Activated CD8-positive, alpha-beta memory T cell treated with anti-CD3 and anti-CD28 coated beads, Interleukin-2, amount 50 U/mL, for 48 hours (primary cell): ENCODE data around the gene CABLES1.

ENCODE experiments used
- DNase-seq: peaks from one replicate; pipeline ENCODE4 v3.0.0-alpha.2; 2020

Gene CABLES1

GRCh38 chr18:23196119-23197007 lies 61.1 kb downstream of the CABLES1 start:
- DNase-seq, result no peak

GRCh38 chr18:23198217-23198845 lies 63.0 kb downstream of the CABLES1 start:
- no peak for DNase-seq

DNA sequence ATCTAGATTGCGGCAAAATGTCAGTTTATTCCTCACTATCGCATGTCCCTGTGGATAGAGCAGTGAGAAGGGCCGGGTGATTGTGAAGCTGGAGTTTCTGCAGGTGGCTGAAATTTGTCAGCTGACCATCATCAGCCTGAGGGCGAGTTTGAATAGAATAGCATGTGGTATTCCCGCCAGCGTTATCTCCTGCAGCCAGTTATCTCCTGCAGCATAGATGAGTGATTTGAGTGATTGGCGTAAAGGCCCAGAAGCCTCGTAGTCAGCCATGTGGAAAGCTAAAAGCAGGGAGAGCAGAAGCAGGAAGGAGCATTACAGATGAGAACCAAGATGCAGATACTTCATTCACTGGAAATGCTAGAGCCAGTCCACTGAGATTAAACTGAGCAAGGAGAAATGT lies 65.5 kb downstream of the CABLES1 start:
- no peak for DNase-seq

DNA sequence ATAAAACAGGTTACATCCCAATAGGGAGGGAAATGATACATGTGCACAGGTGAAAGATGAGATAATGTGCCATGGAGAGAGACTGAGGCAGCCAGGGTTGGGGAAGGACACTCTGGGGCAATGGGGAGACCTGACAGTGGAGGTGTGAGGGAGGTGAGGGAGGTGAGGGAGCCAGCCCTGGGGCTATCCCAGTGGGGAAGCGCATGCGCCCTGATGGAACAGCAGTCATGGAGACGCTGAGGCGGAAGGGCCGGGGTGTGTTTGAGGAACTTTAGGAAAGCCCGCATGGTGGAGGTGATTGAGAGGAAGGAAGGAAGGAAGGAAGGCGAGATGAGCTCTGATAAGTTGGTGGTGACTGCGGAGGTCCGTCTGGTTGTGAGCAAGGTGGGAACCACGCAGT lies 66.5 kb downstream of the CABLES1 start:
- DNase-seq, result no peak

DNA sequence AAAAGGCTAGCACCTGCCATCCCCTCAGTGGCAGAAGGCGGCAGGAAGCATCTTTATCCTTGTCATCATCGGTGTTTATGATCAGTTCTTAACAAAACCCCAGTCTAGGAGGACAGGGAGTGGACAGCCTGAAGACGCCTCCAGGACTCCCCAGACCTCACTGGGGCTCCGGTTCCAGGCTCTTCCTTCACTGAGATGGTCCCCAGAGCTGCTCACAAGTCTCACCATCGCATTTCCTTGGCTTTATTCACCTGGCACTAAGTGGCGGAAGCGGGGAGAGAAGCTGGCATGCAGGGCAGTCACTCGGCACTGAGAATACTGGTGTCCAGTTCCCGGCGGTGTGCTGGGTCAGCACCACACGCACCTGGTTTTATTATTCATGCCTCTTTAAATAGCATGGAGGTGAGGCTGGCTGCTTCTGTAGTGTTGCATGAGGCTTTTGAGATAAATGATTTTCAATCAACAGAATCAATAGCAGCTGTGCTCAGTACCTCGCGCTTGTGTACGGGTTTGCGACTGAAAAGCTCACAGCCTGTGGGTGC lies 68.7 kb downstream of the CABLES1 start:
- DNase-seq, result no peak

DNA sequence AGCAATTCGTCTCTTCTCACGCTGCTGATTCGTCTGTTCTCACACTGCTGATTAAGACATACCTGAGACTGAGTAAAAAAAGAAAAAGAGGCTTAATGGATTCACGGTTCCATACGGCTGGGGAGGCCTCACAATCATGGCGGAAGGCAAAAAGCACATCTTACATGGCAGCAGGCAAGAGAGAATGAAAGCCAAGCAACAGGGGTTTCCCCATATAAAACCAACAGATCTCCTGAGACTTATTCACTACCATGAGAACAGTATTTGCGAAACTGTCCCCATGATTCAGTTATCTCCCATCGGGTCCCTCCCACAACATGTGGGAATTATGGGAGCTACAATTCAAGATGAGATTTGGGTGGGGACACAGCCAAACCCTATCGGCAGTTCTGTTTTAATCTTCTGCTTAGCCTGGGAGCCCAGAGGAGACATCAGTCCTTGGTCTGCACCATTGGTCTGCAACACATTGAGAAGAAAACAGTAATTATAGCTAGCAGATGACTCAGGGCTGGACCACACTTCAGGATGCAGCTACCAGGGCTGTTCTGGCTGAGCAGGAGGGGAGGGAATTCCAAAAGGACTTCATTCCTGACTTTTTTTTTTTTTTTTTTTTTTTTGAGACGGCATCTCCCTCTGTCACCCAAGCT lies 69.4 kb downstream of the CABLES1 start:
- no peak for DNase-seq

DNA sequence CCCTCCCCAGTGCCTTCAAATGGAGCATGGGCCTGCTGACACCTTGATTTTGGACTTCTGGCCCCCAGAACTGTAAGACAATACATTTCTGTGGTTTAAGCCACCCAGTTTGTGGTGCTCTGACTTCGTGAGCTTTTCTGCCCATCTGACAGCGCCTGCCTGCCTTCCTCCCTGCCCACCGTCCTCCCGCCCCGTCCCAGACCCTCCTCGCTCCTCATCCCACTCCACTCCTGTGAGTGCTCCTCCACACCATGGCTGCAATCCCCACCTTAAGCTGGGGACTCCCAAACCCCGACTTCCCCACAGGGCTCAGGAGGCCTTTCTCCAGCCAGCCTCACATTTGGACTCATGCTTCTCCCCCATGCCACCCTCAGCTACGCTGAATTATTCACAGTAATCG lies 70.7 kb downstream of the CABLES1 start:
- no peak for DNase-seq

DNA sequence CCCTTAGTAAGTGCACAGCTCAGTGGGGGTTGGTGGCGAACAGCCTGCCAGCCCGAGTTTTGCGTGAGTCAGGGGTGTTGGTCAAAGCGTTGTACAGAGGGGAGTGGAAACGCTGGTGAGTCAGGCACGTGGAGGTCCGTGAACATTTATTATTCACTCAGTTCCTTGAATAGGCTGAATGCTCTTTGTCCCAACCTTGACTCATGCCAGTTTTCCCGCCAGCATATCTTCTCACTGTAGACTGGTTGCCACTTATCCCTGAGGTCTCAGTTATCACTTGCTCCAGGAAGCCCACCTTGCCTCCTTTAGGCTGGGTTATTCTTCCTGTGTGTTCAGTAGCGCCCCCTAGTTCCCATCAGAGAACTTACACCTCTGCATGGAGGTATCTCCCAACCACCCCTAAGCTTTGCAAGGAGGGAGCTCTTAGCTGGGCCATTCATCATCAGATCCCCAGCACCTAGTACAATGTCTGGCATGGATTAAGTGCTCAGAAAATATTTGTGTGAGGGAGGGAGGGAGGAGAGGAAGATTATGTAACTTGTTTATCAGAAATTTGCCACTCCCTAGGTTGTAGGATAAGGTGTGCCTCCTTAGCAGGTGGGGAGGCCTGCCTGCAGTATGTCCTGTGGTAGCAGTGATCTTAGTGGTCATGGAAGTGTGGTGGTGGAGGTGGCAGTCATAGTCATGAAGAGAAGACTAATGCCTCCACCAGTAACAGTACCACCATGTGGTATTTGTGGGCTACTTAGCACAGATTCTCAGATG lies 72.1 kb downstream of the CABLES1 start:
- no peak for DNase-seq

- DNase-seq, result no peak
Measured at GRCh38 chr18:23207994-23208393, 72.7 kb downstream of the CABLES1 start.

DNA sequence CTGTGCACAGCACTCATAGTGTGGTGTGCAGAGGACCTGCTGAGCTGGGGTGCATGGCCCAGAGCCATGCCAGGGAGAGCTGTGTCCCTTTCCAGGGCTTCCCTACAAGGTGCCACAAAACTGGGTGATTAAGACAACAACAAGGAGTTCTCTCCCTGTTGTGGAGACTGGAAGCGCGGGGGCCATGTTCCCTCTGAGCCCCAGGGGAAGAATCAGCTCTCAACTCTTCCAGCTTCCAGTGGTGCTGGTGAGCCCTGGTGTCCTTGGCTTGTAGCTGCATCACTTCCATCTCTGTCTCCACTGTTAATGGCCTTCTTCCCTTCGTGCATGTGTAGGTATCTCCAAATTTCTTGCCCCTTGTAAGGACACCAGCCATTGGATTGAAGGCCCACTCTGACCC lies 73.3 kb downstream of the CABLES1 start:
- no peak for DNase-seq

DNA sequence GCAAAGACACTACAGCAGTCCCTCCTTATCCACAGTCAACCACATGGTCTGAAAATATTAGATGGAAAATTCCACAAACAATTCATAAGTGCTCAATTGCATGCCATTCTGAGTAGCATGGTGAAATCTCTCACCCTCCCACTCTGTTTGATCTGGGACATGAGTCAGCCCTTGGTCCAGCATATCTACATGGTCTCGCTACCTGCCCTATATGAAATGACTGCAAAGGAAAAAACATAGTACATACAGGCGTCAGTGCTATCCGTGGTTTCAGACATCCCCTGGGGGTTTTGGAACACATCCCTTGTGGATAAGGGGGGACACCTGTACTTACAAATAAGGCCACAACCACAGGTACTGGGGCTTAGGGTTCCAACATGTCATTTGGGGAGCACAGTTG lies 73.7 kb downstream of the CABLES1 start:
- DNase-seq, result no peak

DNA sequence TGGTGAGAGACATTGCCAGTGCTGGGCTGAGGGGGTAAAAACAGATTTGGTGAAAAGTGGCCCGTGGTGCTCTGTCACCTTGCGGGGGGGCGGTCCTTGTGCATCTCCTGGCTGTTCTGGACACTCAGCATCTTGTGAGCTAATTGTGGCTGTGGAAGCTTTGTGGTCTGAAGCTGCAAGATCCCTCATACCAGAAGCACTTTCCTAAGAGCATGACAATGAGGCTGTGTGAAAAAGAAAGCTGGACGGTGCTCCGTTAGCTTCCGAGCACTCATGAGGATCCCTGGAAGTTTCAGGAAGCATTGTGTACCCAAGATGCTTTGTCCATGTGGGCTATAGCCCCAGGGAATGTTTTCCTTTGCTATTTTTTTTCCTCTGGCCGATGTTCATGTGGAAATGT lies 74.5 kb downstream of the CABLES1 start:
- DNase-seq, result no peak

DNA sequence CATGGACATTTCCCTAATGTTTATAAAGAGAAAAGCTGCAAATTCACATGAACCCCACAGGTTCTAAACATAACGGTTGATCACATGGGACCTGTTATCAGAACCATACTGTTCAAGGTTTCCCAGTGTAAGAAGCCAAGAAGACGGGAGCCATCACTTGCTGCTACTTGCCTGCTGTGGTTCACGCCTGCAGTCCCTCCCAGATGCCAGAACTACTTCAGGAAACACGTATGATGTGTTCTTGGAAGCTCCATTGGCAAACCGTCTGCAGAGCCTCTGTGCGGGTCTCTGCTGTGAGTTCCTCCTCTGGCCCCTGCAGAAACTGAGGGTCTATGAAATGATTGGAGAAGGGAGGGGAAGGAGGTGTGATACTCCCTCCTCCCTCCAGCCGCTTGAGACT lies 75.2 kb downstream of the CABLES1 start:
- DNase-seq, result no peak

GRCh38 chr18:23211146-23211545 lies 75.9 kb downstream of the CABLES1 start:
- no peak for DNase-seq

DNA sequence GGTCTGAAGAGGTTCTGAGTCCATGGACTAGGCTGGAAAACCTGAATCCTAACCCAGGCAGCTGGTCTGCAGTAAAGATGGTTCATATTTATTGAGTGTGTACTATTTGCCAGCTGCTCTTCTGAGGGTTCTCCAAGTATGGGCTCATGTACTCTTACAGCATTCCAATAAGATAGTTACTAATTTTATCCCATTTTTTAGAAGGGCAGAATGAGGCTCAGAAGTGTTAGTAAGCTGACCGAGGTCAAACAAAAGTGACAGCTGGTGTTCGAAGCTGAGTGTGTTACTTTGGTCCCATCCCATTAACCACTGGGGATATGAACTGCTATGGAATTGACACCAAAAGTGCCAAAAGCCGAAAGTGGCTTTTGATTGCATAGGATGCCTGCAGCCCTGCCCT lies 76.9 kb downstream of the CABLES1 start:
- no peak for DNase-seq

DNA sequence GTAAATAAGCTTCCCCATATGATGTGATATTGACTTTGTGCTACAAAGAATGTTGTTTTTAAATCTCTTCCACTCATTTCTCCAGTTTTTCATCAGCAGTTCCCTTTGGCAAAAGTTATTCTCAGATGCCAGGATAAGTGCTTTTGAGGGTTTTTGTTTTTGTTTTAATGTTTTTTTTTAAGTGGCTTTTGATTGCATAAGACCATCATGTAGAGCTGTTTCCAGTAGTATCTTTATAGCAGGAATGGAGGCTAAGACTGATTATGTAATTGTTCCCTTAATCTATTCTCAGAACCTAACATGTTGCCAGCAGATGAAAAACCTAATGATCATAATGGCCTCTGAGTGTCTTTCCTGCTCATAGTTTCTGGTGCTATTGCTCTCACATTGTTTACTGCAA lies 77.9 kb downstream of the CABLES1 start:
- no peak for DNase-seq

DNA sequence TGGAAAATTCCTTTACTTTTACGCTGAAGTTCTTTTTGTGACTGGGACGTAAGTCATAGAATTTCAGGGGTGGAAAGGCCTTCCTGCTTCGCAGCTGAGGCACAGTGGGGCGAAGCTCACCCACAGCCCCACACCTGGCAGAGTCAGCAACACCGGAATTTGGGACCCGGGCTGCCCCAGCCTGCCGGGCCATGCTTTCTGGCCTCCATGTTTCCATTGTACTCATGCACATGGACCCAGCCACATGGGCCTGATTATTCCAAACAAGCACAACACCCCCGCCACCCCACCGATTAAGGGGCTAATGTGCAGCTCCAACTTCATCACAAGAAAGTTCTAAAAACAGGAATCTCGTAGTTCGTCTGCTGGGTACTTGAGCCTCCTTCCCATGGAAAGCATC lies 82.5 kb downstream of the CABLES1 start:
- DNase-seq, result no peak

DNA sequence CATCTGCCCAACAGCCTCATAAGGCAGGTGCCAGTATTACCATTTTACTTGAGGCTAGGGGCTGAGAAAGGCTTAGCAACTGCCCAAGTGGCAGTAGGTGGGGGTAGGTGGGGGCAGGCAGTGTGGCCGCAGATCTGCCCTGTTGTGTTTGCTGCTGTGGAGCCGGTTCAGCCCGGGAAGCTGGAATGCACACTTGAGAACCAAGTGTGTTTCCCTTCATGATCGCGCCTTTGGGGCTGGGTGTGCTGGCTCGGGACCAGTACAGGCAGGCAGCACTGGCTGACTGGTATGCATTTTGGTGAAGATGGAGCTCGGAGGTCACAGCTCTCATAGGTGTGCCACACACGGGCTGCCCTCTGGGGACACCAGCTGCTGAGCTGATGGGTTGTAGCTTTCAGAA lies 85.1 kb downstream of the CABLES1 start:
- no peak for DNase-seq

DNA sequence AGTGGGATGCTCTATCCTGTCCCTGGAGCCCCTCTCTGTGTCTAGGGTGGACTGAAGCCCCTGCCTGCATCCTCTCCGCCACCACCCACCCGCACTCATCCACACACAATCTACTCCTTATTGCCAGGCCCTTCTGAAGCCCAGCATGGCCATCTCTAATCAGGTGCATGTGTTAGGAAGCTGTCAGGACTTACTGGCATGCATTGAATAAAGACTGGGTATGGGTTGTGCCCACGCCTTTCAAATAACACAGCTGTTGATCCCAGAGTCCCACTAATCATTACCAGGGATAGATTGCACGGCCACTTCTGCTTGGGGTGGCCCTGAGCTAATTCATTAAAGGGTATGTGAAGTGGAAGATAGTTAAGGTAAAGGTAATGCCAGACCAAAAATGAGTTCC lies 88.4 kb downstream of the CABLES1 start:
- DNase-seq, result no peak

DNA sequence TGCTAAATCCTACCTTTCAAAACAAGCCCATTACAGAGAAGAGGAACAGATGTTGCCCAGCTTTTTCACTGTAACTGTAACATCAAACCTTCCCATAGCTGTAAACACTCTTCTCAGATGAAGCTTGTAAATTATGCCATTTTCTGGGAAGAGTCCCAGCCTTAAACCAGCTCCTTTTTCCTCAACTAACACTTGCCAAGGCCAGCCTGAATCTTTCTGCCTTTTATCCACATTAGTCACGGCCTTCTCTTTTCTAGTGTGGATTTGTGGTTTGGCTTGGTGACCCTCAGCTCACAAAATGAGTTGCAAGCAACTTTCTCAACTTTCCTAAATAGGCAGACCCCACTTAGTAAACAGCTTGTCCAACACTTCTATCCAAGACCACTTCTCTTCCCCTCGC lies 90.2 kb downstream of the CABLES1 start:
- no peak for DNase-seq

- DNase-seq, result no peak
Measured at GRCh38 chr18:23226391-23226790, 91.1 kb downstream of the CABLES1 start.

DNA sequence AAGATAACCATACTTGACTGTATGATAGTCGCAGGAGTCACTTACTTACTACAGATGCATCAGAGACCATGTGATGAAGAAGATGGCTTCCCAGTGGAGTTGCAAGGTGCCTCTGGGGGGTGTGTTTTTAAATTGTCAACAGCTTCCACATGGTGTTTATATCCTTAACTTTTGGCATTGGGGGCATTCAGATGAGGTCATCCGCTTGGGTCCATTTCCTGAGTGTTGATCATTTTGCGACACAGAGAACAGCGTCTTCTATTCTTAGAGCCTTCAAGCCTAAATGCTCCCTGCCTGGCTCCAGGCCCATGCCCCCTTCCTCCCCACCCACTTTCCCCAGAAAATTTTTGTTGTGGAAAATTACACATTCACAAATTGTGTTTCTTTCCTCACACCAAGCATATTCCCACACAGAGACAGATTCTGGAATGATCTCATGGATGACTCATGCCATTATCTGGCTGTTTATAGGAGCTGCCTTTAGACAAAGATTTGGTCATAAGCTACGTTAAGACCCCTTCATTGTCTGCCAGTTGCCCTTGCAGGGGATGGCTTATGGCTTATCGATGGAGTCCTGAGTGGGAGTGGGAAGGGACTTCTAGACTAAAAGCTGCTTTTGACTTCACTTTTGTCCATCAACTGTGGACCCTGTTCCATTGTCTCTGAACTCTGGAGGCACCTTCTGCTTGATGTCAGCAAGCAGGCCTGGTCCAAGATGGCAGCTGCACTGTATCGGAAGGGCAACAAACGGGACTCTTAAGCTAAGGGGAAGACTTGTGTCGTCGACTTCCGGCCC lies 91.8 kb downstream of the CABLES1 start:
- DNase-seq, result no peak
